Suprapubic skin (tissue), 3 donors: Measurements from ENCODE around the gene CPT1A.

Source experiments
- POLR2AphosphoS5 ChIP-seq, 3 donors: sonication (generic); formaldehyde crosslinking; IDR thresholded peaks; one replicate each; pipeline ENCODE4 v1.6.1; 2017; ENCODE audit warnings: antibody characterized with exemption in 3 of 3
- TF ChIP-seq, protein P1 (sequence below), 2 donors: fragments of 200-600 bp in 1 of 2; fragments of 450-650 bp in 1 of 2; sonication (generic) in 1 of 2; IDR thresholded peaks; one replicate each; pipeline ENCODE4 v1.5.1; 2016 to 2019; ENCODE audit warnings: antibody characterized with exemption in 2 of 2, mild to moderate bottlenecking in 1 of 2, moderate library complexity in 1 of 2

DNA sequence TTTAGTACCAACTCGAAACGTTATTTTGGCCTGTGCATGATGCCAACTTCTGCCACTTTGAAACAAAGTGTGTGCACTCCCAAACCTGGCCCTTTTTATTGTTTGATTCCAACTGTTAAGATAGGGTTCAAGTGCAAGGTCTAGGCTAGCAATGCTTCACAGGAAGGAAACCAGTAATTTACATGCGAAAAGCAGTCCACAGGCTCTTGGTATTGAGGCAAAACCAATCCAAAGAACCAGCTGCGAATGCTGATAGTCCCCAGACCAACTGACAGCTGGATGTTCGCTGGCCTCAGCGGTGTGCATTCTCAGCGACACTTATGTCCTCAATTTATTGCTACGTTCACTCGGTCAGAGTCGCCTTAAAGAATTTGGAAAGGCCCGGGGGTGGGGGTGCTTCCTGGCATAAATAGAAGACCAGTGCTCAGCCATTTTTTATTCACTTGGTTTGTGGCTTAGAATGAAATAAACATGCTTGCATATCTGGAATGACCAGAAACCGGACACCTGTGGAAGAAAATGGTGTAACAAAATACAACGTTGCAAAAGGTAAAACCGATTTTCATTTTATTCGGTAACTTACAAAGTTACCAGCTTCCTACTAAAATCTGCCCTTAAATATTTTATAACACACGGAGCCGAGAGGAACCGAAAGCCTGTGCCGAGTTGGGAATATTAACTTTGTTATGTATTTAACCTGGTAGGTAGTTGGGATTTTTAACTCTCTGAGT lies 1.6 kb downstream of the CPT1A start:
- TF ChIP-seq, protein P1, sequence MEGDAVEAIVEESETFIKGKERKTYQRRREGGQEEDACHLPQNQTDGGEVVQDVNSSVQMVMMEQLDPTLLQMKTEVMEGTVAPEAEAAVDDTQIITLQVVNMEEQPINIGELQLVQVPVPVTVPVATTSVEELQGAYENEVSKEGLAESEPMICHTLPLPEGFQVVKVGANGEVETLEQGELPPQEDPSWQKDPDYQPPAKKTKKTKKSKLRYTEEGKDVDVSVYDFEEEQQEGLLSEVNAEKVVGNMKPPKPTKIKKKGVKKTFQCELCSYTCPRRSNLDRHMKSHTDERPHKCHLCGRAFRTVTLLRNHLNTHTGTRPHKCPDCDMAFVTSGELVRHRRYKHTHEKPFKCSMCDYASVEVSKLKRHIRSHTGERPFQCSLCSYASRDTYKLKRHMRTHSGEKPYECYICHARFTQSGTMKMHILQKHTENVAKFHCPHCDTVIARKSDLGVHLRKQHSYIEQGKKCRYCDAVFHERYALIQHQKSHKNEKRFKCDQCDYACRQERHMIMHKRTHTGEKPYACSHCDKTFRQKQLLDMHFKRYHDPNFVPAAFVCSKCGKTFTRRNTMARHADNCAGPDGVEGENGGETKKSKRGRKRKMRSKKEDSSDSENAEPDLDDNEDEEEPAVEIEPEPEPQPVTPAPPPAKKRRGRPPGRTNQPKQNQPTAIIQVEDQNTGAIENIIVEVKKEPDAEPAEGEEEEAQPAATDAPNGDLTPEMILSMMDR (IDR thresholded peaks at IDR 0.05) = no peak
- no peak for TF ChIP-seq POLR2AphosphoS5 (IDR thresholded peaks at IDR 0.05)
